Measurements from ENCODE around the gene FAM131B. TPM values are rescaled to one million over a fixed set of nuclear protein-coding genes. Genes with fewer than 3 reads are reported as not detected.

FAM131B gene
- total RNA-seq, 1 experiment from 2014 or later, result 17.3 TPM

DNA sequence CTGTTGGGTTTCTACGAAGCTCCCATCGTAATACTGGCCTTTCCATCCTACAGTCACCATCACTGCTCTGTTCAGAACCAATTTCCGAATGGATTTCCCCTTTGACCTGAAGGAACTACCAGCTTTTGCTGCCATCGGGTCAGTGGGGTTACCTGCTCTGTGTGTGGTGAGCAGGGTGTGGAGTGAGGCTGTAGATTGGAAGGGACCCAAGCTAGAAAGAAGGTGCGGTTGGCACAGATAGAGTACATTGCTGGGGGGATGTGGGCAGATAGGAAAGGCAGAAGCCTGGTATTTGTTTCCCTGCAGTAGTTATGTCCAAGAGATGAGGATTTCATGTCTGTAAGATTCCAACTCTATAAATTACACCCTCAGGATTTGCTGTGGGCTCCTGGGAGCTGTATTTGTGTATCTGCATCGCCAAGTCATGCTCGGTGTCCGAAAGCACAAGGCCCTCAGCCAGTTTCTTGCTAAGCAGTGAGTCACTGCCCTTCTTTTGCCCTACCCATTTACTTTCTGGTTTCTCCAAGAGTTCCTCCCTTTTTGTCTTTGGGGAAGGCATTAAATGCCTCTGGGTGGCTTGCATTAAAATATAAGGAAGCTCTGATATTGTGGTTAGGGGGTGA lies 31.2 kb downstream of the FAM131B start:
- Mint-ChIP-seq H3K27ac (no peak overlapping the region), H3K36me3 (ENCODE audit: insufficient read depth in 1 of 3, low read depth in 3 of 3) (no peaks in the 10 kb centered on the region), H3K4me3 (no peak overlapping the region), H3K27me3 (ENCODE audit: low read depth) (no peaks in the 10 kb centered on the region), H3K9me3 (no peaks in the 10 kb centered on the region), H3K4me1 (peaks cover 0 to 7% of the 10 kb centered on the region in 2 experiments; a peak in 2 of 4 replicates)
- Histone ChIP-seq H3K23ac (ENCODE audit: insufficient read length, low read depth, low read length) (no peak overlapping the region), H3T11ph (ENCODE audit: low read length) (no peak overlapping the region), H4K8ac (replicated peaks; ENCODE audit: insufficient read length, low read depth, low read length) (no peak overlapping the region), H2BK20ac (ENCODE audit: low read depth, low read length, poor library complexity, severe bottlenecking) (no peak overlapping the region), H4K5ac (ENCODE audit: insufficient read length, low read depth, low read length) (no peak overlapping the region), H3K23me2 (ENCODE audit: insufficient read length, low read depth, low read length, poor library complexity, severe bottlenecking) (no peaks in the 10 kb centered on the region), H2BK120ac (ENCODE audit: low read depth, low read length, poor library complexity, severe bottlenecking) (no peak overlapping the region), H2AK5ac (ENCODE audit: insufficient read length, low read length) (no peak overlapping the region), H2BK15ac (ENCODE audit: low read depth, low read length) (no peak overlapping the region), H3K4ac (ENCODE audit: low read depth, low read length) (no peak overlapping the region), H3K79me2 (ENCODE audit: insufficient read depth, low read length) (no peaks in the 10 kb centered on the region), H3K27me3 (ENCODE audit: insufficient read depth, low read length) (no peaks in the 10 kb centered on the region), H3K4me2 (ENCODE audit: insufficient read depth, insufficient read length, low read length) (no peak overlapping the region), H2BK5ac (ENCODE audit: insufficient read length, low read length) (no peak overlapping the region), H4K91ac (ENCODE audit: insufficient read length, low read depth, low read length) (no peak overlapping the region), H3K79me1 (ENCODE audit: insufficient read depth, low read depth, low read length, poor library complexity, severe bottlenecking) (no peaks in the 10 kb centered on the region), H3K18ac (ENCODE audit: insufficient read length, low read depth, low read length) (no peak overlapping the region), H2AFZ (ENCODE audit: low read length) (no peak overlapping the region), H4K20me1 (ENCODE audit: control insufficient read depth, insufficient read depth, insufficient read length) (no peaks in the 10 kb centered on the region), H3K4me1 (ENCODE audit: insufficient read depth, low read length) (no peaks in the 10 kb centered on the region), H3K9me3 (ENCODE audit: control insufficient read depth, low read depth, low read length) (no peaks in the 10 kb centered on the region), H3K27ac (ENCODE audit: insufficient read length, low read depth, low read length) (no peak overlapping the region), H3K56ac (ENCODE audit: insufficient read length, low read depth, low read length) (no peak overlapping the region), H2BK12ac (ENCODE audit: insufficient read length, low read depth, low read length) (no peak overlapping the region), H3K9ac (ENCODE audit: extremely low read depth, insufficient read length, low read length) (no peak overlapping the region), H3K14ac (ENCODE audit: insufficient read depth, low read length) (no peak overlapping the region)
- no peak for DNase-seq
- no CpG with 5 or more reads among the region's 8 CpGs for WGBS (ENCODE audit: extremely low coverage, insufficient read length, low lambda C conversion rate)
- no peak for TF ChIP-seq CTCF (conservative IDR thresholded peaks at IDR 0.05)
